Stimulated activated naive CD4-positive, alpha-beta T cell treated with Interleukin-2 at 50 U/mL for 16 hours (primary cell): ENCODE results near the gene SEC22A.

Source experiments
- DNase-seq: peaks from one replicate; lab custom pipeline; 2025; lab: John Stamatoyannopoulos, UW

SEC22A gene

GRCh38 chr3:123287962-123288302 lies 86.2 kb downstream of the SEC22A start:
- no peak for DNase-seq

DNA sequence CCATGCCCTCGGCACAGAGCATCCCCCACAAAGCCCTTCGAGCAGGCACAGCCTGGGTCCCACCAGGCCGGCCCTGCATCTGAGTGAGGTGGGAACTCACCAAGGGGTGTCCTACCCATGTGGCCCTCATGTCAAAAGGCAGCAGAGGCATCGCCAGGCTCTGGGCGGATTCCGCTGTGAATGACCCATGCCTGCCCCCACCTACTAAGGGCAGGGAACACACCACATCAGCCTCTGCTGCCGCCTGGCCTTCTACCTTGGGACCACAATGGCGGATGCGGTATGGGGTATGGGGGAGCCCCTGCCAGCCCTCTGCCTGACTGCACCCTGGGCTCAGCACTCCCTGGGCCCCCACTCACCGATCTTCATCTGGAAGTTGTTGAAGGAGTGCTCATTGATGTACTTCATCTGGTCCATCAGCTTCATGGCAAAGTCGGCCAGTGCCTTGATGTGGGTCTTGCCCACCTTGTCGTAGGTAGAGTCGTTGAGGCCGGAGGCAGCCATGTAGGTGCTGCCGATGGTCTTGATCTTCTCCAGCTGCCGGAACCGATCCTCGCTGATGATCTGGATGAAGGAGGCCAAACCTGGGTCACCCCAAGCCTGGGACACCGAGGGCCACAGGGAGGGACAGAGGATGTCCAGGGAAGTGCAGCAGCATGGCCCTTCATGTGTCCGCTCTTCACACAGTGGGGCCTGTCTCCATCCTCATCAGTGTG lies 87.8 kb downstream of the SEC22A start:
- no peak for DNase-seq

- no peak for DNase-seq
Observed at GRCh38 chr3:123290107-123290930, 88.6 kb downstream of the SEC22A start.

GRCh38 chr3:123290962-123291361 lies 89.2 kb downstream of the SEC22A start:
- DNase-seq: no peak

- DNase-seq: no peak
Observed at GRCh38 chr3:123291404-123291803, 89.7 kb downstream of the SEC22A start.

GRCh38 chr3:123292321-123293310 lies 90.9 kb downstream of the SEC22A start:
- no peak for DNase-seq

DNA sequence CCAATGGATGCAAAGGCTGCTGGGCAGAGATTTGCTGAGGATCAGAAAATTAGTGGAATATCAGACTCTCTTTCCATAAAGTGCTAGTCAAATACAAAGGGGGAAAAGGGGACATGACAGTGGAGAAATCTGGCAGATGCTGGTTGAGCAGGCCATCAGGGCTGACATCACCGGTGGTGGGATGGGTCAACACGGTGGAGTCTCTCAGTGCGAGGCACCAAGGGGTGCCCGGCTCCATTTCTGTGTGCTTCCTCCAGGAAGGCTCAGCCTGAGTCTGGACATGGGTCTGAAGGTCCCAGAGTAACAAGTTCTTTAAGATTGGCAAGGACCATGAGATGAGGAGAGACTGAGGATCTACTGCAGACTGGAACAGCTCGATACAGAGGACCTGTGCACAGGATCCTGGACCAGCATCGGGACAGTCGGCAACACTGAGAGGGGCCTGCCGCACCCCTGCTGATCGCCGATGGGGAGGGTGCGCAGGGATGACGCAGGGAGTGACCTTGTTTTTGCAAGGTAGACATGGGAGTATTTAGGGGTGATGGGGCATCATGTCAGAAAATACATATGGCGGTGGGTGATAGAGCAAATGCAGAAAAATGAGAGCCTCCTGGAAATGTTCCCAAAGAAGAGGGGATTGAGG lies 92.7 kb downstream of the SEC22A start:
- no peak for DNase-seq

GRCh38 chr3:123295171-123295900 lies 93.6 kb downstream of the SEC22A start:
- DNase-seq: no peak

GRCh38 chr3:123295901-123296250 lies 94.1 kb downstream of the SEC22A start:
- no peak for DNase-seq

- DNase-seq: no peak
Observed at GRCh38 chr3:123296261-123296660, 94.5 kb downstream of the SEC22A start.

GRCh38 chr3:123296836-123297626 lies 95.3 kb downstream of the SEC22A start:
- DNase-seq: no peak

DNA sequence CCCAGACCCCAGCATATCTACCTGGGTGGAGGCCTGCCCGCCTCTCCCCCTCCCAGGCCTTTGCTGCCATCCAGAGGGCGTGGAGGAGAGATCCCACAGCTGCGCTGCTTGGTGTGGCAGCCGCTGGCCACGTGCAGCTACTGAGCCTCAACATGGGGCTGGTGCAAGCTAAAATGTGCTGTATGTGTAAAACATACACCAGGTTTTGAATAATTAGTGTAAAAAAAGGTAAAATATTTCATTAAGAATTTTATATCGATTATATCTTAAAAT lies 95.8 kb downstream of the SEC22A start:
- no peak for DNase-seq

GRCh38 chr3:123298903-123299302 lies 97.2 kb downstream of the SEC22A start:
- DNase-seq: no peak

DNA sequence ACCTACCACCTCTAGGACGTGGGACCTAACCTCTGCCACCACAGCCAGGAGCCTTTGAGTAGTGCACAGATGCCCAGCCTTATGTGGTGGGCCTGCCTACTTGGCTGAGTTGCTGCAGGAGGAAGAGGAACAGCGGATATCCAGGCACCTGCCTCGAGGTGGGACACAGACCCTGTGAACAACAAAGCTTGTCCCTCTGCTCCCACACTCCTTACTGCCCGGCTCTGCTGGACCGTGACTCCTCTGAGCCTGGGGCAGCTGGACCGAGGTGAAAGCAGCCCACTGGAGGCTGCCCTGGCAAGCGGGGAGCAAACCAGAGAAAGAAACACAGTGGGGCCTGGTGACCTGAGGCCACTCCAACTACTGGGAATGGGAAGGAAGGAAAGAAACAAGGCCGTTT lies 97.8 kb downstream of the SEC22A start:
- no peak for DNase-seq

- DNase-seq: no peak
Observed at GRCh38 chr3:123300056-123300455, 98.3 kb downstream of the SEC22A start.

DNA sequence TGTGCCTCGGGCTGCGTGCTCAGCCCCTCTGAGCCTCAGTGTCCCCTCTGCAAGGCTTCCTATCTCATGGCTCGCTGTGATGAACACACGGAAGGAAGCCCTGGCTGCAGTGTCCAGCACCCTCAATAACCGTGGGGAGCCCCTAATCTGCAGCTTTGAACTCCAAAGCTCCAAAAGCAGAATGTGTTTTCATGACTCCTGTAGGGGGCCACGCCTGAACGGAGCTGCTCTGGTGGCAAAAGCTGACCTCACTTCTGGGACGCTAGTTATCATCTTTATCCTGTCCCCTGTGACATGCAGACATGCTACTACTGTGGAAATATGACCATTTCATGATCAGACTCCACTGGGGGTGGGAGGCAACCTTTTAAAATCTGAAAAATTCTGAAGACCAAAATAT lies 98.8 kb downstream of the SEC22A start:
- no peak for DNase-seq

DNA sequence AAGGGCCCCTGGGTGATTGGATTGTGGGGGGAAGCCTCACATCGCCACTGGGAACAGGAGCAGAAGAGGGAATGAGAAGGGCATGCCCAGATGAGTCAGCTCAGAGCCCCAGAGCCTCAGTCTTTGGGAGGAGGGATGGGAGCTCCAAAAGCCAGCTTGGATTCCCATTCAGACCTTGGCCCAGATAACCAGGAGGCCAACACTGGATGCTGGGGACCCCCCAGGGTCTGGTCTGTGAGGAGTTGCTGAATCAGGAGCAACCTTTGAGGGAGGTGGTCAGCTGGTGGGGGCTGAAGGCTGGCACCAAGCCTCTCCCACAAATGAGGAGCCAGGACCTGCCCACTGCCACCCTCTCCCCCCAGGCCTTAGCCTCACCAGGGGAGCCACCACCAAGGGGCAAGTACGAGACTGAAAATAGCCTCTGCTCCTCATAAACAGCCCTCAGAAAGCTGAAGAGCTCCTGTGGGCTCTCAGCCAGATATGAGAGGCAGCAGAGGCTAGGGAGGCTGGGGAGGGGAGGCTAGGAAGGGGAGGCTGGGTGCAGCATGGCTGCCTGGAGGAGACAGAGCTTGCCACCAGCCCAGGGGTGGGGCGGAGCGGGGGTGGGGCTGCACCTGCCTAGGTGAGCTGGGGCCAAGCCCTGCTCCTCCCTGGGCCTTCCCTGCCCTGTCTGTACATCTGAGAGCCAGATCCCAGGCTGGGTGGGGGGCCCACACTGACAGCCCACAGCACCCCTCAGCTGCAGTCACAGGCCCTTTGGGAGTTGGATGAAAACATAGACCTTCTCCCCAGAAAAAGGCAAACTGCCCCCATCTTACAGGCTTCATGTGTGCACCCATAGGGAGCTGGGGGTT lies 99.8 kb downstream of the SEC22A start:
- no peak for DNase-seq

DNA sequence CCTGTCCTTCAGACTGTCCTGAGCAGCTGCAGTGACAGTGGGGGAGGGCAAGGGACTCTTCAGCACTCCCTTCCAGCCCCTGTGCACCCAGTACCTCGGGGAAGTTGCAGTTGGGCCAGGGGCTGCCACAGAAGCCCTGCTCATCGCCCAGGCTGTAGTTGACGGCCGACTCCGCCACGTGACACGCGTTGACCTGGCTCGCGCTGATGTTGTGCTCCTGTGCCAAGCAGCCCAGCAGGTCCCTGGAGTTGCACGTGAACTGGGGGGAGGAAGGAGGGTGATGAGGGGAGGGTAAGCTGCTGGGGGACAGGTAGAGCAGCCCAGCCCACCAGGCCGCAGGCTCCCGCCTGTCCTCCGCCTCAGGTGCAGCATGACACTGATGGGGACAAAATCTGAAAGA lies 101.2 kb downstream of the SEC22A start:
- DNase-seq: no peak

GRCh38 chr3:123303976-123304560 lies 102.3 kb downstream of the SEC22A start:
- no peak for DNase-seq
